Keratinocyte (primary cell): Measurements from ENCODE around the gene SLC25A36. TPM values are rescaled to one million over a fixed set of nuclear protein-coding genes. Genes with fewer than 3 reads are reported as not detected.

Source experiments
- DNase-seq: peaks from one replicate; pipeline ENCODE4 v3.0.0-alpha.2; 2011; ENCODE audit warnings: low read depth, missing footprints, low spot score
- FAIRE-seq: peaks from 2 replicates; lab custom pipeline; 2011; peaks lifted over from hg19 to GRCh38; lab: Jason Lieb, UNC
- H2AFZ ChIP-seq: 2 replicates; pipeline ENCODE4 v1.6.0; 2012; ENCODE audit warnings: low read length, control low read depth, inconsistent platforms; ENCODE audit not compliant: control insufficient read depth
- H3K27ac ChIP-seq: 2 replicates; pipeline ENCODE4 v1.5.1; 2011; ENCODE audit warnings: low read length; ENCODE audit not compliant: control insufficient read depth, insufficient read depth
- H3K27me3 ChIP-seq: 3 replicates; pipeline ENCODE4 v1.6.0; 2011; ENCODE audit warnings: low read length; ENCODE audit not compliant: control insufficient read depth, insufficient read depth; ENCODE audit errors: extremely low read depth
- H3K36me3 ChIP-seq, 2 experiments: 2 replicates in 1 of 2; 3 replicates in 1 of 2; pipeline ENCODE4 v1.5.1; 2011; ENCODE audit warnings: low read length in 2 of 2, mild to moderate bottlenecking in 1 of 2; ENCODE audit not compliant: control insufficient read depth in 2 of 2, insufficient read depth in 2 of 2; ENCODE audit errors: extremely low read depth in 1 of 2
- H3K4me1 ChIP-seq: 3 replicates; pipeline ENCODE4 v1.5.1; 2011; ENCODE audit warnings: low read length; ENCODE audit not compliant: control insufficient read depth, insufficient read depth; ENCODE audit errors: extremely low read depth
- H3K4me2 ChIP-seq: 3 replicates; pipeline ENCODE4 v1.6.0; 2011; ENCODE audit warnings: low read depth, low read length; ENCODE audit not compliant: control insufficient read depth, insufficient read depth; ENCODE audit errors: extremely low read depth
- H3K4me3 ChIP-seq, 3 experiments: fragments of 200-600 bp in 1 of 3; sonication (generic) in 1 of 3; 2 replicates in 2 of 3; 3 replicates in 1 of 3; pipeline ENCODE4 v1.5.1; 2011 to 2016; ENCODE audit warnings: low read length in 3 of 3, mild to moderate bottlenecking in 3 of 3, control low read depth in 2 of 3, inconsistent platforms in 1 of 3, low read depth in 1 of 3, mixed read lengths in 1 of 3, mixed run types in 1 of 3, moderate library complexity in 1 of 3; ENCODE audit not compliant: control insufficient read depth in 2 of 3, insufficient read depth in 2 of 3; ENCODE audit errors: extremely low read depth in 1 of 3
- H3K79me2 ChIP-seq: 2 replicates; pipeline ENCODE4 v1.6.0; 2012; ENCODE audit warnings: low read length; ENCODE audit not compliant: control insufficient read depth, insufficient read depth
- H3K9ac ChIP-seq: 3 replicates; pipeline ENCODE4 v1.6.0; 2011; ENCODE audit warnings: low read length; ENCODE audit not compliant: control insufficient read depth, insufficient read depth; ENCODE audit errors: extremely low read depth
- H3K9me1 ChIP-seq: 3 replicates; pipeline ENCODE4 v1.6.0; 2011; ENCODE audit warnings: low read length; ENCODE audit not compliant: control insufficient read depth, insufficient read depth; ENCODE audit errors: extremely low read depth
- H3K9me3 ChIP-seq: 2 replicates; pipeline ENCODE4 v1.5.1; 2012; ENCODE audit warnings: low read depth, low read length; ENCODE audit not compliant: control insufficient read depth
- H4K20me1 ChIP-seq: 3 replicates; pipeline ENCODE4 v1.6.0; 2011; ENCODE audit warnings: low read length; ENCODE audit not compliant: control insufficient read depth, insufficient read depth; ENCODE audit errors: extremely low read depth
- CTCF ChIP-seq, 3 experiments: IDR thresholded peaks in 1 of 3; conservative IDR thresholded peaks in 1 of 3; optimal IDR thresholded peaks in 1 of 3; 2 replicates in 2 of 3; 3 replicates in 1 of 3; pipeline versions ENCODE3 to v1.5.1; 2011; ENCODE audit warnings: low read length in 3 of 3, mild to moderate bottlenecking in 3 of 3, moderate library complexity in 2 of 3, control low read depth in 1 of 3, inconsistent platforms in 1 of 3; ENCODE audit not compliant: insufficient read depth in 2 of 3; ENCODE audit errors: extremely low read depth in 1 of 3
- EZH2 ChIP-seq: IDR thresholded peaks from one replicate; pipeline ENCODE4 v1.6.1; 2012; ENCODE audit warnings: inconsistent platforms, mild to moderate bottlenecking, low read length, moderate library complexity
- dilution Hi-C: fragments of 300-500 bp; cut with MboI; formaldehyde crosslinking; loops from one replicate; pipeline ENCODE4 v1.7.0; 2020; ENCODE audit warnings: low sequenced_read_pairs; ENCODE audit not compliant: extremely low pct_ligation_motif_present
- polyA plus RNA-seq, 5 experiments: library from polyadenylated mRNA; depleted of rRNA in 3 of 5; stranded (reverse) in 3 of 5; stranded (forward) in 1 of 5; unstranded in 1 of 5; fragments of >200 nt; gene quantifications; 1 replicate in 1 of 5; 2 replicates in 3 of 5; 3 replicates in 1 of 5; pipeline versions ENCODE4 v1.2.1 to v1.2.3, GENCODE V29; 2011 to 2012; ENCODE audit warnings: missing spikeins in 2 of 5, low read depth in 1 of 5, low replicate concordance in 1 of 5

SLC25A36 gene
- polyA plus RNA-seq, 1 donor (not counting 4 experiments of a cell fraction or from before 2014, with no cell fraction given) = 69.2 TPM

- H3K9me1 ChIP-seq = no peaks in the 10 kb centered on the region
- no peak overlapping the region for H3K4me3 ChIP-seq
- dilution Hi-C loops = no loop called here
- H3K36me3 ChIP-seq = no peaks in the 10 kb centered on the region
- H3K27me3 ChIP-seq = no peaks in the 10 kb centered on the region
- H3K9me3 ChIP-seq = no peaks in the 10 kb centered on the region
- FAIRE-seq (no peak), DNase-seq (no peak)
- no peaks in the 10 kb centered on the region for H3K4me1 ChIP-seq
- H3K9ac ChIP-seq = no peak overlapping the region
- no peak overlapping the region for H2AFZ ChIP-seq
- no peaks in the 10 kb centered on the region for H4K20me1 ChIP-seq
- H3K27ac ChIP-seq = no peak overlapping the region
- H3K4me2 ChIP-seq = no peak overlapping the region
- no peaks in the 10 kb centered on the region for H3K79me2 ChIP-seq
- TF ChIP-seq CTCF (optimal IDR thresholded peaks at IDR 0.05 in 1 of 3, IDR thresholded peaks at IDR 0.05 in 1 of 3, conservative IDR thresholded peaks at IDR 0.05 in 1 of 3; ENCODE audit: extremely low read depth in 1 of 3, insufficient read depth in 2 of 3, low read length in 3 of 3) (no peak), EZH2 (no peak)
Measured at GRCh38 chr3:140902791-140903190, 38.8 kb upstream of the SLC25A36 start.

GRCh38 chr3:140903196-140903595 is 38.4 kb upstream of the SLC25A36 start:
- H3K4me3 ChIP-seq = no peak overlapping the region
- no peaks in the 10 kb centered on the region for H3K9me3 ChIP-seq
- no peaks in the 10 kb centered on the region for H3K4me1 ChIP-seq
- FAIRE-seq (no peak), DNase-seq (no peak)
- H3K27me3 ChIP-seq = no peaks in the 10 kb centered on the region
- no peaks in the 10 kb centered on the region for H4K20me1 ChIP-seq
- dilution Hi-C loops = no loop called here
- no peaks in the 10 kb centered on the region for H3K79me2 ChIP-seq
- H3K36me3 ChIP-seq = no peaks in the 10 kb centered on the region
- TF ChIP-seq CTCF (optimal IDR thresholded peaks at IDR 0.05 in 1 of 3, IDR thresholded peaks at IDR 0.05 in 1 of 3, conservative IDR thresholded peaks at IDR 0.05 in 1 of 3; ENCODE audit: extremely low read depth in 1 of 3, insufficient read depth in 2 of 3, low read length in 3 of 3) = no peak
- TF ChIP-seq EZH2 = no peak
- no peaks in the 10 kb centered on the region for H3K9me1 ChIP-seq
- H2AFZ ChIP-seq = no peak overlapping the region
- no peak overlapping the region for H3K27ac ChIP-seq
- no peak overlapping the region for H3K4me2 ChIP-seq
- H3K9ac ChIP-seq = no peak overlapping the region
